ENCODE results near the gene ANO6.

DNA sequence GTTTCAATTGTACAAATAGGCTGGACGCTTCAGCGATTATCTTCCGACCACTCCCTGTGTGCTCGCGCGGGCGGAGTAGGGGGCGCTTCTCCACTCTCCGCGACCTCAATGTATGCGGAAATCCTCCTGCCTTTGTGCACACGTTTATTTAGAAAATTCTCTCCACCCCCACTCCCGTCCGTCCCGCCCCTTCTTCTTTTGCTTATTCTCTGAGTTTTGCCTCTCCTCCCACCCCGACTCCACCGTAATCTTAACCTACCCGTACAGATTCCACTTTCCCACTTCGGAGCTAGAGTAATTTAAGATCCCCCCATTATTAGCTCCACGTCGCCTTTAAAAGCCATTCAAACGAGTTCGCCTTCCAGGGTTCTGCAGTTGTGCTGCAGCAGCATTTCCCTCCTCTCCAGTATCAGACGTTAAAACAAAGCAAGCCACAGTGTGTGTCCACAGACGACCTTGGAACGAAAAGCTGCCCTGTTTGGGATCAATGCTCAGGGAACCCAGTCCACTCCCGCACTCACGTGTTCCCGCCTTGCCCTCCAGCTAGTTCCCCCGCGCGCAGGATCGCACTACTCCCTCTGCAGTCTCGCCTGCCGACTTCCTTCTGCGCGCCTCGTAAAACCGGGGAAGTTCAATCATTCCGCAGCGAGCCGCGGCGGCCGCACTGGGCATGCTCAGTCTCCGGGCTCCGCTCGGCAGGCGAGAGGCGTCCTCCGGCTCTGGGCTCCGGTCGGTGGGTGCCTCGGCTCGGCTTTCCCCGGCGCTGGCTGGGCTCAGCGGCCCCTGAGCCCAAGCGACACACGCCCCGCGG is at the start of gene ANO6:
- TF ChIP-seq, protein P1, sequence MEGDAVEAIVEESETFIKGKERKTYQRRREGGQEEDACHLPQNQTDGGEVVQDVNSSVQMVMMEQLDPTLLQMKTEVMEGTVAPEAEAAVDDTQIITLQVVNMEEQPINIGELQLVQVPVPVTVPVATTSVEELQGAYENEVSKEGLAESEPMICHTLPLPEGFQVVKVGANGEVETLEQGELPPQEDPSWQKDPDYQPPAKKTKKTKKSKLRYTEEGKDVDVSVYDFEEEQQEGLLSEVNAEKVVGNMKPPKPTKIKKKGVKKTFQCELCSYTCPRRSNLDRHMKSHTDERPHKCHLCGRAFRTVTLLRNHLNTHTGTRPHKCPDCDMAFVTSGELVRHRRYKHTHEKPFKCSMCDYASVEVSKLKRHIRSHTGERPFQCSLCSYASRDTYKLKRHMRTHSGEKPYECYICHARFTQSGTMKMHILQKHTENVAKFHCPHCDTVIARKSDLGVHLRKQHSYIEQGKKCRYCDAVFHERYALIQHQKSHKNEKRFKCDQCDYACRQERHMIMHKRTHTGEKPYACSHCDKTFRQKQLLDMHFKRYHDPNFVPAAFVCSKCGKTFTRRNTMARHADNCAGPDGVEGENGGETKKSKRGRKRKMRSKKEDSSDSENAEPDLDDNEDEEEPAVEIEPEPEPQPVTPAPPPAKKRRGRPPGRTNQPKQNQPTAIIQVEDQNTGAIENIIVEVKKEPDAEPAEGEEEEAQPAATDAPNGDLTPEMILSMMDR (IDR thresholded peaks at IDR 0.05) = no peak
- TF ChIP-seq POLR2A (IDR thresholded peaks at IDR 0.05) (peak in 1 of 2 donors; percentile 53), POLR2AphosphoS5 (IDR thresholded peaks at IDR 0.05) (peak; percentile 35 to 65 (median 60))
